ENCODE results near the gene PDX1. TPM values are rescaled to one million over a fixed set of nuclear protein-coding genes. Genes with fewer than 3 reads are reported as not detected.

The PDX1 gene
- total RNA-seq, 1 donor from 2014 or later = not detected

DNA sequence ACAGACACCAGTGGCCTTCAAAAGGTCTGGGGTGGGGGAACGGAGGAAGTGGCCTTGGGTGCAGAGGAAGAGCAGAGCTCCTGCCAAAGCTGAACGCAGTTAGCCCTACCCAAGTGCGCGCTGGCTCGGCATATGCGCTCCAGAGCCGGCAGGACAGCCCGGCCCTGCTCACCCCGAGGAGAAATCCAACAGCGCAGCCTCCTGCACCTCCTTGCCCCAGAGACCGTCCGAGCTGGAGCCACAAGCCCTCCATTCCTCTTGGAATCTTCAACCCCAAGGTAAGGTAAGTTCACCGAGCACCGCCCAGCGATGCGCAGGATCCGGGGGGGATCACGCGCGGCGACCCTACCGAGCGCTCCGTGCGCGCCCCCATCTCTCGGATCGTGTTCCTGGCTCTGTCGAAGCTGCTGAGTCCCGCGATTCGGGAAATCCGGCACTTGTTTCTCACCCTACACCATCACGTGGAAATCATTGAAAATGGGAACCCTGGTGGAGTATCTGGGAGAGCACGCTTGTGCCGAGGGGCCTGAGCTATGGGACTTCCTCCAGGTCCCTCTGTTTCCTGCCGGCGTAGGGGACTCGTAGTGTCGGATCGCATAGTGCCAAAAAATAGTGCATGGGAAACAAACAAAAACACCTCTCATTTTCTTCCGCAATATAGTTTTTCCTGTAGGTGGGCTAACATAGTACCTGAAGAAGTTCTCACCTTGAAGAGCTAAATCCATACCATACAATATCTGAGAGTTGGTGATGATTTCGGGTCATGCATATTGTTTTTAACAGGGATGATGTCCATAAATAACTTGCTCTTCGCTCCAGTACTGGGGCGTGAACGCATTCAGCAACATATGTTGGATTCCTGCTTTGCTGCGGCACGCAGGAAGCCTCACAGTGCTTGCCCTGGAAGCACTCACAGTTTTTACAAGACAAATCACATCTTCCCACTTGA, 9.3 kb downstream of the PDX1 start:
- Mint-ChIP-seq H3K36me3 (no peaks in the 10 kb centered on the region), H3K4me3 (no peak overlapping the region), H3K4me1 (peaks cover 2% of the 10 kb centered on the region), H3K27ac (no peak overlapping the region), H3K9me3 (no peaks in the 10 kb centered on the region), H3K27me3 (ENCODE audit: low read depth) (peaks cover 96% of the 10 kb centered on the region)
- TF ChIP-seq, protein P1, sequence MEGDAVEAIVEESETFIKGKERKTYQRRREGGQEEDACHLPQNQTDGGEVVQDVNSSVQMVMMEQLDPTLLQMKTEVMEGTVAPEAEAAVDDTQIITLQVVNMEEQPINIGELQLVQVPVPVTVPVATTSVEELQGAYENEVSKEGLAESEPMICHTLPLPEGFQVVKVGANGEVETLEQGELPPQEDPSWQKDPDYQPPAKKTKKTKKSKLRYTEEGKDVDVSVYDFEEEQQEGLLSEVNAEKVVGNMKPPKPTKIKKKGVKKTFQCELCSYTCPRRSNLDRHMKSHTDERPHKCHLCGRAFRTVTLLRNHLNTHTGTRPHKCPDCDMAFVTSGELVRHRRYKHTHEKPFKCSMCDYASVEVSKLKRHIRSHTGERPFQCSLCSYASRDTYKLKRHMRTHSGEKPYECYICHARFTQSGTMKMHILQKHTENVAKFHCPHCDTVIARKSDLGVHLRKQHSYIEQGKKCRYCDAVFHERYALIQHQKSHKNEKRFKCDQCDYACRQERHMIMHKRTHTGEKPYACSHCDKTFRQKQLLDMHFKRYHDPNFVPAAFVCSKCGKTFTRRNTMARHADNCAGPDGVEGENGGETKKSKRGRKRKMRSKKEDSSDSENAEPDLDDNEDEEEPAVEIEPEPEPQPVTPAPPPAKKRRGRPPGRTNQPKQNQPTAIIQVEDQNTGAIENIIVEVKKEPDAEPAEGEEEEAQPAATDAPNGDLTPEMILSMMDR (IDR thresholded peaks at IDR 0.05; ENCODE audit: unreplicated experiment) = no peak
- DNase-seq (ENCODE audit: low spot score in 2 of 2, unreplicated experiment in 2 of 2) = no peak

DNA sequence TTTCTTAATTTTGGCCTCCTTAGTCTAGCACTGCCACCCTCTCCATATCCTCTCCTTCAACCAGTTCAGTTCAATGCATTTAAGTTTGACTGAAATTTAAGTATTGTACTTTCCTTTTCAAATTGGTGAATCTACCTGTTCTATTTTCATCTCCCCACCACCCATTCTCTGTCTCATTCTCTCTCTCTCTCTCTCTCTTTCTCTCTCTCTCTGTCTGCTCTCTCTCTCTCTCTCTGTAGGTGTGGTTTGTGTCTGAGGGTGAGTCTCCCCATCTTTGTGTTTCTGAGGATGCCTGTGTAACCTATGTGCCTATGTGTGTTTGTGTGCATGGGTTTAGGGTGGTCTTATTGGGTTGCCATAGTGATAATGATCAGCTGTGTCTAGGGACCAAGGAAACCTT, 10.1 kb downstream of the PDX1 start:
- TF ChIP-seq, protein P1 (IDR thresholded peaks at IDR 0.05; ENCODE audit: unreplicated experiment) = no peak
- no peaks in the 10 kb centered on the region for H3K4me1 Mint-ChIP-seq
- DNase-seq (ENCODE audit: low spot score in 2 of 2, unreplicated experiment in 2 of 2) = no peak
- no peak overlapping the region for H3K27ac Mint-ChIP-seq
- H3K4me3 Mint-ChIP-seq = no peak overlapping the region
- H3K27me3 Mint-ChIP-seq (ENCODE audit: low read depth) = peaks cover 90% of the 10 kb centered on the region
- no peaks in the 10 kb centered on the region for H3K9me3 Mint-ChIP-seq
- no peaks in the 10 kb centered on the region for H3K36me3 Mint-ChIP-seq

DNA sequence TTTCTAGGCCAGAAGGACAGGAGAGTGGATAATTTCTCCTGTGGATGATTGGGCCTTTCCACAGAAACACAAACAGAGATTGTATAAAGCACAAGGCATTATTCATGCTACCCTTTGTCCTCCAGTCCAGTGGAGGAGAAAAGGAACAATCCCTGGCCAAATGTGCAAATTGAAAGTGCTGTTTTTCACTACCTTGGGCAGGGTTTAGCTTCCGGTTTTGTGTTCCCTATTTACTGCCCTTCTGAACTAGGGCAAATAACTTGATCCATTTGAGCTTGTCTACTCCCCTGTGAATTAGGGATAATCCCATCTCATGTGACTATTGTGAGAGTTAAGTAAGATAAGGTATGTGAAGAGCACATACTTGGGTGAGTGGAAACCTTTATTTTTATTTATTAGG, 13.3 kb downstream of the PDX1 start:
- TF ChIP-seq, protein P1 (IDR thresholded peaks at IDR 0.05; ENCODE audit: unreplicated experiment) = no peak
- DNase-seq (ENCODE audit: low spot score in 2 of 2, unreplicated experiment in 2 of 2) = no peak
- no peaks in the 10 kb centered on the region for H3K4me1 Mint-ChIP-seq
- no peak overlapping the region for H3K27ac Mint-ChIP-seq
- H3K36me3 Mint-ChIP-seq = no peaks in the 10 kb centered on the region
- H3K27me3 Mint-ChIP-seq (ENCODE audit: low read depth) = peaks cover 68% of the 10 kb centered on the region
- H3K9me3 Mint-ChIP-seq = no peaks in the 10 kb centered on the region
- H3K4me3 Mint-ChIP-seq = no peak overlapping the region

DNA sequence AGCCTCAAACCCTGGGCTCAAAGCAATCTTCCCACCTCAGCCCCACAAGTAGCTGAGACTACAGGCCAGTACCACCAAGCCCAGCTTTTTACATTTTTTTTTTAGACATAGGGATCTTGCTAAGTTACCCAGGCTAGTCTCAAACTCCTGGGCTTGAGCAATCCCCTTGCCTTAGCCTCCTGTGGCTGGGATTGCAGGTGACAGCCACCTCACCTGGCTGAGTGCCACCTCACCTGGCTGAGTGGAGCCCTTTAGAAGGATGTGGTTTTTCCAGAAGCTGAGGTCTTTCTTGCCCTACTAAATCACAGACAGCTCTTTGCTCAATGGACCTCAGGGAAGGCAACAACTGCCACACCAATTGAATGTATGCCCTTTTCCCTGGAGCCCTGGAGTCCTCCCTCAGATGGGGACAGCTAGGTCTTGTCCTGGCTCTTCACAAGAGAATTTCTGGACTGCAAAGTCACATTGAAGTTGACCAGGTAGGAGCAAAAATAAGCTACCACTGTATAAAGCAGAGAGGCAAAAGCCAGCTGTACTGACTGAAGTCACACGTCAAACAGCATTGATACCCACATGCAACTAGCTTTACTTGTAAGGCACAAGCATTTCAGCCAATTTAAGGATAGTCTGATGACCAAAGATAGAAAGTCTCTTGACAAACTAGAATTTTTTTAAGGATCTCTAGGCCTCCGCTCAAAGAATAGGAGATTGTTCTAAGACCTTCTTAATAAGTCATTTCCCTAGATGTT, 14.0 kb downstream of the PDX1 start:
- no peak overlapping the region for H3K27ac Mint-ChIP-seq
- DNase-seq (ENCODE audit: low spot score in 2 of 2, unreplicated experiment in 2 of 2) = no peak
- H3K27me3 Mint-ChIP-seq (ENCODE audit: low read depth) = peaks cover 61% of the 10 kb centered on the region
- H3K4me1 Mint-ChIP-seq = no peaks in the 10 kb centered on the region
- no peaks in the 10 kb centered on the region for H3K36me3 Mint-ChIP-seq
- no peak overlapping the region for H3K4me3 Mint-ChIP-seq
- TF ChIP-seq, protein P1 (IDR thresholded peaks at IDR 0.05; ENCODE audit: unreplicated experiment) = no peak
- no peaks in the 10 kb centered on the region for H3K9me3 Mint-ChIP-seq

DNA sequence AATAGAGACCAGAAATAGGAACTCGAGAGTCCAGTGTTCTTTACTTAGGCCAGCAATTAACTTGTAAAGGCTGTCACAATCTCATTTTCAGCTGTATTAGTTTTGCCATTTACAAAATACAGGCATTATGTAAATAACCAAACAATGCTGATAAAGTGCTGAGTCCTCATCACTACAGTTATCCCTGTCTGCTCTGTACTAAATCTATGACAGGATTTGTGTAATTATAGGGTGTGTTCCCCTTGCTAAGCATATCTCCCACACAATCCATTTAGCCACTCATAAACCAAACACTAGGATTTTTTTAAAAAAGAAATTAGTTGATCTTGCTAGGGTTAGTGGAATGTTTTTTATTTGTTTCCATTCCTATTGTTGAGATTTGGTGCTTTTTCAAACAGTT, 23.2 kb downstream of the PDX1 start:
- no peak overlapping the region for H3K27ac Mint-ChIP-seq
- no peak for DNase-seq (ENCODE audit: low spot score in 2 of 2, unreplicated experiment in 2 of 2)
- H3K9me3 Mint-ChIP-seq = peaks cover 10% of the 10 kb centered on the region
- no peaks in the 10 kb centered on the region for H3K36me3 Mint-ChIP-seq
- no peak overlapping the region for H3K4me3 Mint-ChIP-seq
- no peaks in the 10 kb centered on the region for H3K4me1 Mint-ChIP-seq
- TF ChIP-seq, protein P1 (IDR thresholded peaks at IDR 0.05; ENCODE audit: unreplicated experiment) = no peak
- peaks cover 54% of the 10 kb centered on the region for H3K27me3 Mint-ChIP-seq (ENCODE audit: low read depth)
